K562 (cell line): ENCODE results near the gene TGM1. TPM values are rescaled to one million over a fixed set of nuclear protein-coding genes. Genes with fewer than 3 reads are reported as not detected.

Experiments used
- CHD7 ChIP-seq: fragments of 200-600 bp; sonication (generic); IDR thresholded peaks from one replicate; pipeline ENCODE4 v1.6.1; 2012; ENCODE audit warnings: mild to moderate bottlenecking, low read depth, low read length, inconsistent platforms
- CREB1 ChIP-seq, 2 experiments: sonication (generic) in 1 of 2; formaldehyde crosslinking in 1 of 2; IDR thresholded peaks; 2 replicates each; pipeline versions ENCODE4 v1.6.1 to v1.8.0; 2012 to 2022; ENCODE audit warnings: inconsistent platforms in 1 of 2, mild to moderate bottlenecking in 1 of 2, missing genetic modification reagents in 1 of 2, moderate library complexity in 1 of 2
- FOXA1 ChIP-seq: fragments of 450-650 bp; IDR thresholded peaks from 2 replicates; pipeline ENCODE4 v1.6.1; 2016; ENCODE audit warnings: mild to moderate bottlenecking, borderline replicate concordance
- HCFC1 ChIP-seq: IDR thresholded peaks from 2 replicates; pipeline ENCODE4 v1.6.1; 2012; ENCODE audit warnings: low read depth, low read length, improper control_type of control experiment
- MBD2 ChIP-seq: sonication (generic); IDR thresholded peaks from 2 replicates; pipeline ENCODE4 v1.6.1; 2016; ENCODE audit warnings: low read depth, borderline replicate concordance
- NR2C2 ChIP-seq, 2 experiments: fragments of 200-800 bp in 1 of 2; sonication (Bioruptor generic) in 1 of 2; sonication (generic) in 1 of 2; formaldehyde crosslinking in 1 of 2; IDR thresholded peaks; 2 replicates each; pipeline versions ENCODE4 v1.6.1 to v1.8.0; 2016 to 2022; ENCODE audit warnings: mild to moderate bottlenecking in 1 of 2, missing compliant biosample characterization in 1 of 2, missing genetic modification characterization in 1 of 2, missing genetic modification reagents in 1 of 2
- PHF20 ChIP-seq: fragments of 450-650 bp; IDR thresholded peaks from 2 replicates; pipeline ENCODE4 v1.6.1; 2018; ENCODE audit not compliant: partially characterized antibody
- PML ChIP-seq: IDR thresholded peaks from 2 replicates; pipeline ENCODE4 v1.6.1; 2012; ENCODE audit warnings: low read length, inconsistent platforms
- SAP30 ChIP-seq: fragments of 200-600 bp; sonication (generic); IDR thresholded peaks from 2 replicates; pipeline ENCODE4 v1.6.1; 2012; ENCODE audit warnings: borderline replicate concordance, low read depth, mild to moderate bottlenecking, moderate library complexity, low read length, control low read depth, inconsistent platforms; ENCODE audit not compliant: insufficient read depth, poor library complexity, severe bottlenecking
- SP1 ChIP-seq: sonication (generic); formaldehyde crosslinking; IDR thresholded peaks from 2 replicates; pipeline ENCODE4 v1.8.1; 2022; ENCODE audit warnings: mild to moderate bottlenecking, missing genetic modification reagents
- ZFPM2 ChIP-seq: fragments of 250-450 bp; sonication (Bioruptor Pico); IDR thresholded peaks from 2 replicates; pipeline ENCODE4 v1.5.1; 2022; ENCODE audit warnings: mild to moderate bottlenecking
- ZNF23 ChIP-seq: fragments of 250-450 bp; sonication (Bioruptor Pico); IDR thresholded peaks from 2 replicates; pipeline ENCODE4 v1.4.0; 2020; ENCODE audit warnings: mild to moderate bottlenecking
- ZNF347 ChIP-seq: fragments of 450-650 bp; formaldehyde crosslinking; IDR thresholded peaks from 2 replicates; pipeline ENCODE4 v1.4.0; 2020; ENCODE audit warnings: low read depth, mild to moderate bottlenecking, moderate library complexity
- polyA plus RNA-seq, 8 experiments: library from polyadenylated mRNA; depleted of rRNA in 4 of 8; stranded (reverse) in 5 of 8; unstranded in 3 of 8; fragments of >200 nt; fragmentation: Nextera tagmentation in 2 of 8; fragmentation: Illumina TruSeq in 1 of 8; extraction: Ambion mirVana in 2 of 8; extraction: Trizol in 1 of 8; gene quantifications; 2 replicates each; pipeline versions ENCODE4 v1.2.1 to v1.2.3, GENCODE V29; 2011 to 2014; ENCODE audit warnings: inconsistent platforms in 1 of 8, missing spikeins in 1 of 8
- total RNA-seq, 7 experiments: library from RNA; depleted of rRNA in 6 of 7; stranded (reverse); fragments of >200 nt in 6 of 7; fragmentation: Illumina TruSeq in 2 of 7; extraction: Trizol in 2 of 7; gene quantifications; 2 replicates each; pipeline versions ENCODE4 v1.2.1 to v1.2.3, GENCODE V29; 2011 to 2021; ENCODE audit warnings: low replicate concordance in 1 of 7
- TF ChIP-seq, protein P1 (sequence below): fragments of 450-650 bp; formaldehyde crosslinking; IDR thresholded peaks from 2 replicates; pipeline ENCODE4 v1.4.0; 2022; ENCODE audit warnings: missing genetic modification characterization

TGM1 gene
- total and polyA plus RNA-seq, 9 of the 15 experiments (the other 6 are each of a cell fraction or from before 2014, with no cell fraction given) = 0.13 to 4.4 (median 0.88) TPM

DNA sequence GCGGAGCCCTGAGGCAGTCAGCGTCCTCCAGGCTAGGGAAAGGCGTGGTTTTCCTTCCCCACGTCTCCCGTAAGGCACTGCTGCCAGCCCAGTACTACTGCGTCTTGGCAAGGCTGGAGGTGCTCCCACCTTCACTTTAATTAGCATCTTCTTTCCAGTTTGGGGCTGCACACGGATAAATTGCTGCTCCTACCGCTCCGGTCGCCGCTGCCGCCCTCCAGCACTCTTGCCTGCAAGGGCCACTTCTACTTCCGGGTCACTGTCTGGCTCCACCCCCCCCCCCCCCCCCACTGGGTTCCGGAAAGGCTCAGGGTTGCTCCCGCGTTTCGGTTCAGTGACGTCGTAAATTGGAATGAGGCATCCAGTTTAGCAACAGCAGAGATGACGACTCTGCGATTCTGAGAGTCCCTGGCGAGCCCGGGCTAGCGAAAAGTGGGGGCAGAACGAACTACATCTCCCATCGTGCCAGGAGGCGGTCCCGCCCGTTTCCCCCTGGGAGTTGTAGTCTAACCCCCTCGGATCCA is 30.8 kb downstream of the TGM1 start, which contains the start of gene NEDD8 (continued):
- peak; percentile 95 for TF ChIP-seq NR2C2 (CRISPR knock-in tag; IDR thresholded peaks at IDR 0.05)
- peak; percentile 99 for TF ChIP-seq NR2C2 (tag; IDR thresholded peaks at IDR 0.05)
- TF ChIP-seq CHD7 = no peak
- peak; percentile 61 for TF ChIP-seq PHF20
- TF ChIP-seq FOXA1 = no peak
- no peak for TF ChIP-seq ZNF347 (CRISPR knock-in tag)
- no peak for TF ChIP-seq ZFPM2 (CRISPR knock-in tag)
- peak; percentile 54; the same call in 1 of the 2 replicates for TF ChIP-seq SP1 (CRISPR knock-in tag)
- peak; percentile 49 for TF ChIP-seq SAP30
- TF ChIP-seq, protein P1, sequence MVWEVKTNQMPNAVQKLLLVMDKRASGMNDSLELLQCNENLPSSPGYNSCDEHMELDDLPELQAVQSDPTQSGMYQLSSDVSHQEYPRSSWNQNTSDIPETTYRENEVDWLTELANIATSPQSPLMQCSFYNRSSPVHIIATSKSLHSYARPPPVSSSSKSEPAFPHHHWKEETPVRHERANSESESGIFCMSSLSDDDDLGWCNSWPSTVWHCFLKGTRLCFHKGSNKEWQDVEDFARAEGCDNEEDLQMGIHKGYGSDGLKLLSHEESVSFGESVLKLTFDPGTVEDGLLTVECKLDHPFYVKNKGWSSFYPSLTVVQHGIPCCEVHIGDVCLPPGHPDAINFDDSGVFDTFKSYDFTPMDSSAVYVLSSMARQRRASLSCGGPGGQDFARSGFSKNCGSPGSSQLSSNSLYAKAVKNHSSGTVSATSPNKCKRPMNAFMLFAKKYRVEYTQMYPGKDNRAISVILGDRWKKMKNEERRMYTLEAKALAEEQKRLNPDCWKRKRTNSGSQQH (CRISPR knock-in tag) = no peak
- TF ChIP-seq CREB1 (IDR thresholded peaks at IDR 0.05) = peak; percentile 77
- TF ChIP-seq CREB1 (CRISPR knock-in tag; IDR thresholded peaks at IDR 0.05) = peak; percentile 62; the same call in 1 of the 2 replicates
- TF ChIP-seq MBD2 = peak; percentile 86
- 0 out of 2 replicates have a peak, but pooled peaks have one; percentile 18 for TF ChIP-seq PML
- TF ChIP-seq ZNF23 (CRISPR knock-in tag) = no peak
- peak; percentile 95 for TF ChIP-seq HCFC1
